IPS DF 6.9 (cell line): ENCODE results near the gene LIPK.
"Not testable (repeated sequence)": the region's sequence is repeated elsewhere in the genome, so short reads cannot be mapped to it uniquely, and the experiment has no call there.

Experiments used
- DNase-seq: peaks from one replicate; pipeline ENCODE4 v3.0.0-alpha.2; 2013; ENCODE audit warnings: low read depth, low spot score
- H3K27ac ChIP-seq: one replicate; pipeline ENCODE4 v1.5.1; 2013; ENCODE audit warnings: low read length, control low read depth
- H3K27me3 ChIP-seq: 2 replicates; pipeline ENCODE4 v1.6.1; 2013; ENCODE audit warnings: mild to moderate bottlenecking, low read length; ENCODE audit not compliant: control insufficient read depth, insufficient read depth
- H3K36me3 ChIP-seq: 2 replicates; pipeline ENCODE4 v1.6.1; 2013; ENCODE audit warnings: low read length; ENCODE audit not compliant: control insufficient read depth, insufficient read depth
- H3K4me1 ChIP-seq: 2 replicates; pipeline ENCODE4 v1.6.1; 2013; ENCODE audit warnings: low read length; ENCODE audit not compliant: control insufficient read depth, insufficient read depth
- H3K4me3 ChIP-seq: 2 replicates; pipeline ENCODE4 v1.5.1; 2013; ENCODE audit warnings: mild to moderate bottlenecking, low read length
- H3K9me3 ChIP-seq: 2 replicates; pipeline ENCODE4 v1.6.1; 2013; ENCODE audit warnings: low read length, inconsistent platforms; ENCODE audit not compliant: control insufficient read depth, insufficient read depth
- WGBS: extraction: QIAGEN DNeasy Blood & Tissue Kit; methylation state at CpG from one replicate; pipeline ENCODE4 v1.1.7; 2013; ENCODE audit warnings: mixed read lengths, missing lambda C conversion rate; ENCODE audit not compliant: insufficient read length, insufficient coverage; 5-methylcytosine and 5-hydroxymethylcytosine counted together

The LIPK gene

GRCh38 chr10:88715517-88715916 is 9.5 kb downstream of the LIPK start:
- no peaks in the 10 kb centered on the region for H3K9me3 ChIP-seq
- H3K4me3 ChIP-seq = no peak overlapping the region
- H3K36me3 ChIP-seq = no peaks in the 10 kb centered on the region
- H3K27me3 ChIP-seq = no peaks in the 10 kb centered on the region
- H3K27ac ChIP-seq = no peak overlapping the region
- DNase-seq = no peak
- H3K4me1 ChIP-seq = no peaks in the 10 kb centered on the region
- no CpG with 5 or more reads among the region's 1 CpG for WGBS

- Histone ChIP-seq H3K36me3 (no peaks in the 10 kb centered on the region), H3K27me3 (no peaks in the 10 kb centered on the region)
Measured at GRCh38 chr10:88721392-88721791, 15.3 kb downstream of the LIPK start.

DNA sequence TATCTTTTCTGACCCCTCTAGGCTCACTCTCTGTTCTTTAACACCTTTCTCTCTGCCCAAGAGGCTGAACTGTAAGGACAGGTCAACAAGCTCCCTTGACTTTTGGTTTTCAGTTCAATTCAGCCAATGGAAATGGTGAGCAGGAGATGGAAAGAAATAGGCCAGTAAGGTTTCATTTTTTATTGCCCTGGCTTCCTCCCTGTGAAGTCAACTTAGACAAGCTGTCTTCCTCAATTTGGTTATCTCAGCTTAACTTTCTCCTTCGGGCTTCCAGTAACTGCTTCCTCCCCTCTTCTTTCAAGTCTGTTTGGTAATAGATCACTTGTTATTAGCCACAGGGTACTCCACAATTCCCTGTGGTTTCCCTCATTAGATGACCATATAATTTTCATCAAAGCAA is 19.7 kb downstream of the LIPK start:
- Histone ChIP-seq H3K4me1 (no peaks in the 10 kb centered on the region; the same call in 1 of the 2 replicates), H3K27me3 (no peaks in the 10 kb centered on the region), H3K9me3 (no peaks in the 10 kb centered on the region), H3K36me3 (no peaks in the 10 kb centered on the region), H3K27ac (no peak overlapping the region), H3K4me3 (no peak overlapping the region)
- DNase-seq = no peak
- no CpG with 5 or more reads among the region's 1 CpG for WGBS

More at GRCh38 chr10:88721392-88721791, 15.3 kb downstream of the LIPK start:
- Histone ChIP-seq H3K9me3 (no peaks in the 10 kb centered on the region), H3K4me1 (no peaks in the 10 kb centered on the region), H3K4me3 (no peak overlapping the region), H3K27ac (no peak overlapping the region)
- WGBS = no CpG with 5 or more reads among the region's 4 CpGs
- no peak for DNase-seq

DNA sequence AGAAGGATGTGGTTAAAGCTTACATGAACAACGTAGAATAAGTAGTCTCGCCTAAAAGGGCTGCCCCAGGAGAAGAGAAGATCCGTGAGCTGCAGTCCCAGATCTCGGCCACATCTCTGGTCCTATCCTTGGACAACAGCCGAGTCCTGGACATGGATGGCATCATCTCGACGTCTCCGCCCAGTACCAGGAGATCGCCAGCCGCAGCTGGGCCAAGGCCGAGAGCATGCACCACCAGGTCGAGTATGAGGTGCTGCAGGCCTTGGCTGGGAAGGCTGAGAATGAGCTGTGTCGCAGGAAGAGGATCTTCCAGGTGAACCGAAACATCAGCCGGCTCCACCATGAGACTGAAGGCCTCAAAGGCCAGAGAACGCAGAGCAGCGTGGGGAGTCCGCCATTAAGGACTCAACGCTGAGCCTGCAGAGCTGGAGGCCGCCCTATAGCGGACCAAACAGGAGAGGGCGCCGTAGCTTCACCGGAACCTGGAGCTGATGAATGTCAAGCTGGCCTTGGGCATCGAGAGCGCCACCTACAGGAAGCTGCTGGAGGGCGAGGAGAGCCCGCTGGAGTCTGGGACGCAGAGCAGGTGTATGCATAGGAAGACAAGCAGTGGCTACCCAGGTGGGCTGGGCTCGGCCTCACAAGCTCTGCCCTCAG is 22.2 kb downstream of the LIPK start:
- H3K9me3 ChIP-seq = no peaks in the 10 kb centered on the region
- H3K27ac ChIP-seq = no peak overlapping the region
- peak; percentile 97 for DNase-seq
- H3K4me1 ChIP-seq = no peaks in the 10 kb centered on the region; the same call in 1 of the 2 replicates
- H3K36me3 ChIP-seq = no peaks in the 10 kb centered on the region
- no CpG with 5 or more reads among the region's 30 CpGs for WGBS
- no peak overlapping the region for H3K4me3 ChIP-seq
- H3K27me3 ChIP-seq = no peaks in the 10 kb centered on the region

DNA sequence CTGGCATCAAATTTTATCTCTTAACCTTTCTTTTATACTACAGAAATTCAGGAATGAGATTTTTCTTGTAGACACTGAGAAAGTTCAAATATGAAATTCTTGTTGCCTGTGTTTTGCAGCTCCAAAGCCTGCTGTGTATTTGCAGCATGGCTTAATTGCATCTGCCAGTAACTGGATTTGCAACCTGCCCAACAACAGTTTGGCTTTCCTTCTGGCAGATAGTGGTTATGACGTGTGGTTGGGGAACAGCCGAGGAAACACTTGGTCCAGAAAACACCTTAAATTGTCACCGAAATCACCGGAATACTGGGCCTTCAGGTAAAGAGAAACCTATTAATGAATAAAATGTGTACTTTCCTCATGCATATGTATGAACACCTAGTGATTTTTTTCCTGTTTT is 24.8 kb downstream of the LIPK start:
- no CpG with 5 or more reads among the region's 4 CpGs for WGBS
- DNase-seq = no peak
- no peak overlapping the region for H3K4me3 ChIP-seq

DNA sequence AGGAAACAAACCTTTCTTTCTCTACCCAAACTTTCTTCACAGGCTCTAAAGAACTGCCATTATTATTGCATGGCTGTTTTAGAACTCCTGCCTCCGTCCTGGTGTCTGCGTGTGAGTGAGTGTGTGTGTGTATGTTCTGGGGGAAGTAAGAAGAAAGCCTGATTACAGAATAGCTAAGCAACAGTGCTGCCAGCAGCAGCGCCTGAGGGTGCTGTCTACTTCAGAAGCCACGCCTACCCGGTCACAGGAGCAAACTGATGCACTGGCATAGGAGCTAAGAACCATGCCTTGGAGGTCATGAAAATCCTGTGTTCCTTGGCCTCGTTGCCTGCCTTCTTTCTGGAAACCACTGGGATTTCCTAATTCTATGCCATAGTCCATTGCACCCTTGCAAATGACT is 25.2 kb downstream of the LIPK start:
- Histone ChIP-seq H3K27me3 (no peaks in the 10 kb centered on the region), H3K4me1 (no peaks in the 10 kb centered on the region; the same call in 1 of the 2 replicates), H3K4me3 (no peak overlapping the region), H3K27ac (no peak overlapping the region), H3K36me3 (no peaks in the 10 kb centered on the region), H3K9me3 (no peaks in the 10 kb centered on the region)
- DNase-seq = no peak
- no CpG with 5 or more reads among the region's 6 CpGs for WGBS

More for the DNA sequence above, 24.8 kb downstream of the LIPK start:
- Histone ChIP-seq H3K27ac (no peak overlapping the region), H3K4me1 (no peaks in the 10 kb centered on the region; the same call in 1 of the 2 replicates), H3K27me3 (no peaks in the 10 kb centered on the region), H3K36me3 (no peaks in the 10 kb centered on the region), H3K9me3 (no peaks in the 10 kb centered on the region)

DNA sequence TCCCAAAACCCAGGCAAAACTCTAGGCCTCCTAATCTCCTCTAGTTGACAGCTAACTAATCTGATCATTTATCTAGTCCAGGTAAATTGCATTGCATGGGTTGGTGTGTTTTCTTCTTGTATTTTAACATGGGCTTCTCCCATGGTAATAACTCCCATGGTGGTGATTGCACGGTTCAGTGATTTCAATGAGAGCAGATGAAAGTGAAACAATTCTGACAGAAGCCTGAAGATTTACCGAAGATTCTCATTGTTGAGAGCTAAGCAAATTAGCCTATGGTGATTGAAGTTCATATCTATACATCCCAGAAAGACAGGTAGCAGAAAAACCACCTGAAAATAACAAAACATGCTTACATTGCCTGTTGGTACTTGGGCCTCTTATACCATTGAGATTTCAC is 27.2 kb downstream of the LIPK start:
- DNase-seq = no peak
- no peaks in the 10 kb centered on the region for H3K27me3 ChIP-seq
- no peaks in the 10 kb centered on the region; the same call in 1 of the 2 replicates for H3K4me1 ChIP-seq
- no peak overlapping the region for H3K4me3 ChIP-seq
- WGBS = no CpG with 5 or more reads among the region's 2 CpGs
- no peaks in the 10 kb centered on the region for H3K36me3 ChIP-seq
- no peaks in the 10 kb centered on the region for H3K9me3 ChIP-seq
- no peak overlapping the region for H3K27ac ChIP-seq

DNA sequence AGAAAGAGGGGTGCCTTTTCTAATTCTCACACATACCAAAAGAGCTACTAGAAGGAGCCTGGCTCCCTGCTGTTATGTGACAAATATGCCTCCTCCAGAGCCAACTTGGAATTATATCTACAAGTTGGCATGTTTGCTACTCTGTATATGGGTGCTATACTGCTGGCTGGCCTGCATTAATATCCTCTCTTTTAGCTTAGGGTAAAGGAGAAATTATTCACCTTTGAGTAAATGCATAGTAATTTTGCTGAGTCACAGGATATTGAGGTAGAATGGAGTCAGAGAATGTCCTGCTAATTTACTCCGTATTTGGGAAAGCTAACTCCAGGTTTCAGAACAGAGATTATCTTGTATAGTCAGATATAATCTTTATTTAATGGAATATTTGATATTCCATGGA is 29.6 kb downstream of the LIPK start:
- no peaks in the 10 kb centered on the region for H3K9me3 ChIP-seq
- H3K36me3 ChIP-seq = no peaks in the 10 kb centered on the region
- WGBS = no CpG with 5 or more reads among the region's 1 CpG
- no peaks in the 10 kb centered on the region for H3K27me3 ChIP-seq
- H3K4me1 ChIP-seq = no peaks in the 10 kb centered on the region
- H3K27ac ChIP-seq = no peak overlapping the region
- H3K4me3 ChIP-seq = no peak overlapping the region
- DNase-seq = no peak

DNA sequence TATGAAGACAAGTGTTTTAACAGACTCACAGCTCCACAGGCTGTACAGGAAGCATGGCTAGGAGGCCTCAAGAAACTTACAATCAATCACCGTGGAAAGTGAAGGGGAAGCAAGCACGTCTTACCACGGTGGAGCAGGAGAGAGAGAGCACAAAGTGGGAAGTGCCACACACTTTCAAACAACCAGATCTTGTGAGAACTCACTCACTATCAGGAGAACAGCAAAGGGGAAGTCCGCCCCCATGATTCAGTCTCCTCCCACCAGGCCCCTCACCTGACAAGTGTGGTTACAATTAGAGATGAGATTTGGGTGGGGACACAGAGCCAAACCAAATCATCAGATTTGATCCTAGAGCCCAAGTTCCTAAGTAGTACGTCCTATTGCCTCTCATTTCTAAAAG is 35.9 kb downstream of the LIPK start:
- not testable (repeated sequence) for H3K4me1 ChIP-seq, H3K4me3 ChIP-seq, H3K9me3 ChIP-seq, H3K36me3 ChIP-seq, DNase-seq, H3K27ac ChIP-seq, H3K27me3 ChIP-seq
- WGBS = no CpG with 5 or more reads among the region's 5 CpGs

DNA sequence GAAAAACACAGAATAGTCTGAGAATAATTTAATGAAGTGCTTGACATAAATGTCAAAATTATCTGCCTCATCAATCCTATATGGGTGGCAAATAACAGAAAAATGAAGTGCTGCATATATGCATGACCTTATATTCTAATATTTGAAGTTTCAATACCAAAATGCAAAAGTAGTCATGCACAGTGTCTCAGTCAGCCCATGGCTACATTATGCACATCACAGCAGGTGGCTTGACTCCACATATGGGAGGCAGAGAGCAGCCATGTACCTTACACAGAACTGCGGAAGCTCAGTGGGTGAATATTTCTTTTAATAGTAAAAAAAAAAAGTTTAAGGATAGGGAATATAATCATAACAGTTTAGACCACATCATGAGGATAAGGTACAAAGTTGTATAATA is 36.4 kb downstream of the LIPK start:
- H3K27ac ChIP-seq = no peak overlapping the region
- WGBS = no CpG with 5 or more reads among the region's 1 CpG
- no peak overlapping the region for H3K4me3 ChIP-seq

GRCh38 chr10:88744002-88744401 is 38.0 kb downstream of the LIPK start:
- Histone ChIP-seq H3K36me3 (no peaks in the 10 kb centered on the region), H3K9me3 (no peaks in the 10 kb centered on the region), H3K27me3 (no peaks in the 10 kb centered on the region), H3K27ac (no peak overlapping the region), H3K4me3 (no peak overlapping the region), H3K4me1 (no peaks in the 10 kb centered on the region)
- WGBS = no CpG with 5 or more reads among the region's 5 CpGs
- no peak for DNase-seq

More for the DNA sequence above, 36.4 kb downstream of the LIPK start:
- Histone ChIP-seq H3K27me3 (no peaks in the 10 kb centered on the region), H3K4me1 (no peaks in the 10 kb centered on the region), H3K9me3 (no peaks in the 10 kb centered on the region), H3K36me3 (no peaks in the 10 kb centered on the region)
- no peak for DNase-seq
